AML-193 (cell line): ENCODE data around the gene SCGB1D2.

Source experiments
- DNase-seq, 2 experiments: peaks; one replicate each; lab custom pipeline; 2025; lab: John Stamatoyannopoulos, UW

The SCGB1D2 gene

GRCh38 chr11:62260261-62260953 lies 18.4 kb downstream of the SCGB1D2 start:
- no peak for DNase-seq

GRCh38 chr11:62264004-62264403 lies 22.0 kb downstream of the SCGB1D2 start:
- no peak for DNase-seq

DNA sequence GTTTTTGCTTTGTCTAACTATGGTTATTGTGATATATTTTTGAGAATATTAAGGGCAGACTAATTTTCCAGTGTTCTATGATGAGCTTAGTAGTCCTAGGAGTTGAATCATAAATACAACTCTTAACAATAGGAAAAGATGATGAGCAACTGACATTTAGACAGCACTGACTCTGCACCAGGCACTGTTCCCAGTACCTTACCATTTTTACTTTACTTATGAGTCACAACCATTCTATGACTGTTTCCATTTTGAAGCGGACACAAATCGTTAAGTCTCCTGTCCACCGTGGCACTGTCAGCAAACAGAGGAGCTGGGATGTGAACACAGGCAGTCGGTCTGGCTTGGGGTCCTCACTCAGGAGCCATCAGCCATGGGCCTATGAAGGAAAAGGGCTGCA lies 24.5 kb downstream of the SCGB1D2 start:
- DNase-seq: no peak

DNA sequence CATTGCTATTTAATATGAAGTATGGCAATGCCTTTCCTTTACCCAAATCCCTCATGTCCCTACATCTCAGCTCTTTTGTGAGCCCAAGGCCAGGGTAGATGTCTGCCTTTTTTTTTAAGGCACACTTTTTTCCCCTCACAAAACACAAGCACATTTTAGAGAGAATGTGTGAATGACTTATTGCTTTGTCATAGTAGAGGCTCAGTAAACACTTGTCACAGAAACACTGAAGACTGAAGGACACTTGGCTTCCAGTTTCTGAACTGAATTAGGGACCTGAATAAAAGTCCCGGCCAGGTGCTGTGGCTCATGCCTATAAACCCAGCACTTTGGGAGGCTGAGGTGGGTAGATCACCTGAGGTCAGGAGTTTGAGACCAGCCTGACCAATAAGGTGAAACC lies 25.0 kb downstream of the SCGB1D2 start:
- no peak for DNase-seq

- no peak for DNase-seq
Observed at GRCh38 chr11:62267576-62267975, 25.5 kb downstream of the SCGB1D2 start.

DNA sequence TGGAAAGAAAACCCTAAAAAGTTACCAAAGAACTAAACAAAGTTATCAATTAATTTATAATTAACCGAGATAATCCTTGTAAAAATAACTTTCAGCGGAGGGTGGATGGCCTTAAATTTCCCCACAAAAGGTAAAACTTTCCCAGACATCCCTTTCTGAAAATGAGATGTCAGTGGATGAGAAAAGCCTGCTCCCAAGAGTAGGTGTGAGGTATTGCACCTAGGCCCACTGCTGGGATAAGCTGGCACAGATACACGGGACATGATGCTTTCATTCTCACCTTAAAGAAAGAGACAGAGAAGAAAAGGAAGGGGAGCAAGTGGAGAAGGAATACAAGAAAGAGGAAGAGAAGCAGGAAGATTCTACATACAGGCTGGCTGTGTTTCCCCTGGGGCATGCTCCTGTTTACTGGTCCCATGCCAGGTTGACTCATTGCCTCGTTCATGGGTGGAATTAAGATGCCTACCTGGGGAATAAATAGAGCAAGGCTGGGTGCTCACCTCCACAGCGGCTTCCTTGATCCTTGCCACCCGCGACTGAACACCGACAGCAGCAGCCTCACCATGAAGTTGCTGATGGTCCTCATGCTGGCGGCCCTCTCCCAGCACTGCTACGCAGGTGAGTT lies 27.7 kb downstream of the SCGB1D2 start, which contains the start of gene SCGB2A2:
Gene SCGB2A2, plus strand, starts transcription at position 505 of the 625 bp plus-strand sequence. Its CDS starts 59 bp downstream, at position 564.
- DNase-seq: no peak

- DNase-seq: no peak
Observed at GRCh38 chr11:62273284-62273683, 31.2 kb downstream of the SCGB1D2 start.

GRCh38 chr11:62273789-62274275 lies 31.8 kb downstream of the SCGB1D2 start:
- no peak for DNase-seq

DNA sequence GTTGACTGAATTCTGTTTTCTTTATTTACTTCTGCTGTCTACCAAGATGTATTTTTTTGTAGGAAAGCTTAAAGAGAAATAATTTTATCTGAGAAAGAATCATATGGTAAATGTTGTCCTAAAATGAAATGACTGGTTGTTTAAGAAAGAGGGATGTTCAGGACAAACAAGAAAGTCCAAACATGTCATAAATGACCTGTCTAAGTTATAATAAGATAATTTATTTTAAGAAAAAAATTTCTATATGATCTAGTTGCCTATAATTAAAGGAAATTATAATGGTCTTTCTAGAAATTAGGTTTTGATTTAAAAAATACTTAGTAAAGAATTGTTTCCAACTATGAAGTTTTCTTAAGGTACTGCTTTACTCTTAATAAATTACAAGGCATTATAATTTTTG lies 38.4 kb downstream of the SCGB1D2 start:
- no peak for DNase-seq
